Activated CD8-positive, alpha-beta memory T cell treated with anti-CD3 and anti-CD28 coated beads for 4 hours (primary cell): Measurements from ENCODE around the gene S100A10.

Source experiments
- DNase-seq, 2 donors: peaks; one replicate each; pipeline ENCODE4 v3.0.0-alpha.2; 2020; ENCODE audit warnings: low read depth in 2 of 2

S100A10 gene, protein sequence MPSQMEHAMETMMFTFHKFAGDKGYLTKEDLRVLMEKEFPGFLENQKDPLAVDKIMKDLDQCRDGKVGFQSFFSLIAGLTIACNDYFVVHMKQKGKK

DNA sequence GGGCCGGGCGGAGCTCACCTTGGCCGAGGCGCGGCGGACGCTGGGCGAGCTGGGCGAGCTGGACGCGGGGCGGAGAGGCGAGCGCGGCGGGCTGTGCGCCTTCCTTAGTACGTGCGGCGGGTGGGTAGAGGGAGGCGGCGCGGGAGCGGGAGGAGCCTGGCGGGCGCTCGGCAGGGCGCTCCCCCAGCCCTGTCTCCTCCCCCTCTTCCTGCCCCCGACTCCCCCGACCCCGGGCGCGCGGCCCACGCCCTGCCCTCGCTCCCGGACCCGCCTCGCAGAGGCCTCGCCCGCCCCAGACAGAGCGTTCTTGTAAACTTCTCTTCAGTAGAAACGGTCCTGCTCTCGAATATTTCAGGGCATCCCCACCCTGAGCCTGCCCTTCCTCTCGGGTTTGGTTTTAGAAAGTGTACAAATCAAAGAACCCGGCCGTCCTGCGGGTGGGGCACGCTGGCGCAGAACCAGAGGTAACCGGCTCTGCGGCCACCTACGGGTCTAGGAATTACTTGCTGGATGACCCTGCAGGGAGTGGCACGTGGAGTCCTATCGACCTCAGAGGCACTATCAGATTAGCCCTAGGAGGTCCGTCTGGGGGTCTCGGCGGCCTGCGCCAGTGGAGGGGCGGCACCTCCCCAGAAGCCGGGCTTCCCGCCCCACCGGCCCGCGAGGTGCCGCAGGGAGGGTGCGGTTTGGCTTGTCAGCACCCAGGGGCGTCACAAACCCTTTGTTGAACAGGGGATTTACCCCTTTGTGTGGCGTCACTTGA is at the start of gene S100A10:
Gene S100A10 (minus strand): TSS at position 126 of the 763 bp plus-strand sequence. CDS start 7,629 bp downstream, outside the sequence.
- peak; percentile 54 to 58 for DNase-seq

DNA sequence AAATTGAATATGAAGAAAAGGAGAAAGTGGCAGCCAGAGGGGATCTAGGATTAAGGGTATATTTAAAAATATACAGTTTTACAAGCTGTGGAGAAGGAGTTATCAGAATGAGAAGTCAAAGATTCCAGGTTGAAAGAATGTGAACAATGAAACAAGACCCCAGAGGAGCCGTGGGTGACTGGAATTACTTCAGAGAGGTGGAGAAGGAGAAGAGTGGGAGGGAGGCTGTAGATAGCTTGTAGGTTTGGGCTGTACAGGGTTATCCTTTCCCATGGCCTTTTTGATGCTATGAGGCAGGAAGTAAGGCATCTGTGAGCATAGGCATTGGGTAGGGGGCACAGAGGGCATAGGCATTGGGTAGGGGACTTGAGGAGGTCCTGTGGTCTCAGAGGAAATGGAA is 48.4 kb upstream of the S100A10 start:
- DNase-seq = no peak

DNA sequence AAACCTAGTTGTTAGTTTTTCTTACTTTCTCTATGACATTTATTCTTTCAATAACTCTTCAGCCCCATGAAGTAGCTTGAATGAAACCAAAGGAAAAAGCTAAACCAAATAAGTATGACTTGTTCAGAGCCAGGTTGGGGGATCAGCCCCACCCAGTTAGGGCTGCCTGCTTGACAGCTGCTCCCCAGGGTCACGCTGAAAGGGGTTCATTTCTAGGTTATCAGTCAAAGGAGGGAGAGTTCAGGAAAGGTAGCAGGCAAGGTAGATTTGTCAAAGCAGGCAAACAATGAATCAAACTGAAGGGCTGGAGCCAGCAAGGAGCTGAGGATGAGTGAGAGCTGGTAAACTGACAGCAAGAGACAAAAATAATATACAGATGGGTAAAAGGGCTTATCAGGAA is 46.2 kb upstream of the S100A10 start:
- DNase-seq = no peak

DNA sequence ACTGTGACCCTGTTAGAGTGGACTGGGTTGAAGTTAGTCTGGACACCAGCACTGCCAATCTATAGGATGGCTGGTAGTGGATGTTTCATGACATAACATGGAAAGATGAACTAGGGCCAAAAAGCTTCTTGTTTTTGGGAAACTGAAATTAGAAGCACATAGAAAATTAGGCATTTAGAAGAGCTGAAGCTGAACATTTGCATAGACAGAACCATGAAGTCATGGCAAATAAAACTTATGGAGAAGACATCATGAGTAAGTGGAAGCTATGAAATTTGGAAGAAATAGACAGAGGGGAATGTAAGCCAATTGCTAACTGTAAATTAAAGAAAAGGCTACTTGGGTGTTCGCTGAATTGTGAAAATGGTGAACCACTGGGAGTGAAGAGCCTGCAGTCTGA is 45.8 kb upstream of the S100A10 start:
- DNase-seq = no peak

GRCh38 chr1:152038871-152039270 is 45.2 kb upstream of the S100A10 start:
- no peak for DNase-seq

GRCh38 chr1:152036267-152037216 is 42.9 kb upstream of the S100A10 start, which contains the start of gene S100A11:
Gene S100A11 (minus strand): TSS chr1:152037004. CDS start chr1:152036915, 89 bp downstream.
- DNase-seq = peak; percentile 44 to 45

- DNase-seq = no peak
Measured at GRCh38 chr1:152035539-152036266, 42.0 kb upstream of the S100A10 start.

DNA sequence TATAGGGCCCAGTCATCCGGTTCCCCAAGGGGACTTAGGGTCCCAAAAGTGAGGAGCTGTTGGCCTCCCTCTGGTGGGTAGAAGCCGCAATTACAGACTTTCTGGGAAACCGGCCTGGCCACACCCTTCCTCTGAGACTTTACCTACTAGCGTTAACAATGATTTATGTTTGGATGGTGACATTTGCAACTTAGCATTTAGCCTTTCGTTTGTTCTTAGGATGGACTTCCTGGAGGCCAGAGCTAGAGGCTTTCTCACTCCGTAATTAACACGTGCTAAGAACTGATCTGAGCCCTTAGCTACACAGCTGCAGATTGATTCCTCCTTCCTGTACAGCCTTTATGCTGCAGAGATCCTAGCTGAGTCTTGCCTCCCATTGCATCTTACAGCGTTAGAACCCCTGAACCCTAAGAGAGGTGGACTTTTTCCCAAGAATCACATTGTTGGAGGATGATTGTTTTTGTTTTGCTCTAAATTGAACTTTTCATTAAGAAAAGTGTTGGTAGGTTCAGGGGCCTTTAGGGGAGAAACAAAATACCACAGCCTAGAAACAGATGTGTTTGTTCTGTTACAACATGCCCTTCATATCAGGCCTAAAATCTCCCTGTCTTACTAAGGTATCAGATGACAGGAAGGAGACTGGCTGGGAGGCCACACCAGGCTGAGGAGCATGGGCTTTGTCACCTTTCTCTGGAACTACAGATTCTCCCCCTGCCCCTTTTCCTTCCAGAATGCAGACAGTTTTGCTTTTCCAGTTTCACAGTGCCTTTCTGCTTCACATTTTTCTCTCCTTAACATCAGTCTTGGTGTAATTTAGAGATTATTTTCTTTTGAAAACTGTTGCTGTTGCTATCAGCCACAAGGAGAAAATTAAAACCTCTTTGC is 41.2 kb upstream of the S100A10 start:
- DNase-seq = peak in 1 of 2 donors; percentile 23

DNA sequence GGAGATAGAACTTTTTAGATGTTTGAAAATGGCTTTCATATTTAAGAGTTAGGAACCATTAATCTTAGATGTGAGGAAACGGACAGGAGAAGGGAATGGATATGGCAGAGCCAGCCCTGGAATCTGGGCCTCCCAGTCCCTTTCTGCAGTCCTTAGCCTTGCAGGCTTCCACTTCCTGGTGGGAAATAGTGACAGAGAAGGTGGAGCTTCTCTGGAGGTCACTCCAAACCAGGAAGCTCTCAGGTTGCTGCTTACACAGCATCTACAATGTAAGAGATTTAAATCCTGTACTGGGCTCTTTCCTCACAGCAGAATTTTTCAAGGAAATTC is 40.6 kb upstream of the S100A10 start:
- DNase-seq = no peak

- DNase-seq = no peak
Measured at GRCh38 chr1:152029929-152030211, 36.2 kb upstream of the S100A10 start.

- no peak for DNase-seq
Measured at GRCh38 chr1:152029144-152029928, 35.7 kb upstream of the S100A10 start.

DNA sequence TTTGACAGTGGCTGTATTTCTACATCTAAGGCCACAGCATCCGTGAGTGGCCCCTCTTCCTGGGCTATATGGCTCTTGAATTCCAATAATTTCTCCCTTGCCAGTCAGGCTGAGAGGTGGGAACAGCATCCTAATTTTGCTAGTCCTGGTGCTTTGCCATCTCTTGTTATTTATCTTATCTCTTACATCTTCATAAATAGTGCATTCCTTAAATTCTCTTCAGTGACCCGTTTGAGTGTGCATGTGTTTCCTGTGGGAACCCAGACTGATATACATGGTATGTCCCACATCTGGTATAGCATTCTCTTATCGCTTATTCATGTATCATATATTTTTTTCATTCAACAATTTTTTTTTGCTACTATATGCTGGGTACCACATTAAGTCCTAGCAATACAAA is 33.2 kb upstream of the S100A10 start:
- DNase-seq = no peak

GRCh38 chr1:152024223-152024622 is 30.6 kb upstream of the S100A10 start:
- DNase-seq = no peak

DNA sequence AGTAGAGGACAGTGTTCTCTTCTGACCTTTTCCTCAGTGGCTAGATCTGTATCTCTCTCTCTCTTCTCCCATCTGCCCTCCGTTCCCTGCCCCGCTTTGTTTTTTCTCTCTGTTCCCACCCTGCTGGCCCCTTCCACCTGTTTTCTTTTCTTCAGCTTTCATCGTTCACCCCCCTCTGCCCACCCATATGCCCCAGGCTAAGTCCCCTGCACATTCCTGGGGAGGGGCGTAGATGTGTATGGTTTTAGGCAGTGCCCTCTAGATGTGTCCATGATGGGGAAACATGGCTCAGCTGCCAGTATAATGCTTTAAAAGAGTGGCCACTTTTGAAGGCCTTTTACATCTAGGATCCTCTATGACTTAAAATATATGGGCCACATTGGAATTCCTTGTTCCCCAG is 29.6 kb upstream of the S100A10 start:
- no peak for DNase-seq

DNA sequence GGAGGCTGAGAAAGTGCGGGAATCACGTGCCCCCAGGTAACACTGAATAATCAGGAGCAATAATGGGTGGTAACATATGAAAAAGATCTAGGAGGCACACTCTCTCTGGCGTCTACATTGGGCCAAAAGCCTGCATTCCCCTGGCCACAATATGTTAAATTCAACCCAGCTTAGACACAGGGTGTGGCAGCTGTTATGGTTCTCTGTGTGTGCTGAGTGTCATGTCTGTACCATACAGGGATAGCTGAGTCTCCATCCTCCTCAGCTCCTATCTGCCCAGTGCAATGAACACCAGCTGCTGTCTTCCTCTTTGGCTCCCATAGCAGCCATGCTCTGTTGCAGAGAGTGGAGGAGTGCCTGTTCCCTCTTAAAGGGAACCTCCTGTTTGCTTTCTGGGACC is 28.8 kb upstream of the S100A10 start:
- no peak for DNase-seq

GRCh38 chr1:152021569-152021968 is 27.9 kb upstream of the S100A10 start:
- DNase-seq = no peak

- DNase-seq = no peak
Measured at GRCh38 chr1:152020849-152021248, 27.2 kb upstream of the S100A10 start.

- DNase-seq = no peak
Measured at GRCh38 chr1:152018537-152018936, 24.9 kb upstream of the S100A10 start.

DNA sequence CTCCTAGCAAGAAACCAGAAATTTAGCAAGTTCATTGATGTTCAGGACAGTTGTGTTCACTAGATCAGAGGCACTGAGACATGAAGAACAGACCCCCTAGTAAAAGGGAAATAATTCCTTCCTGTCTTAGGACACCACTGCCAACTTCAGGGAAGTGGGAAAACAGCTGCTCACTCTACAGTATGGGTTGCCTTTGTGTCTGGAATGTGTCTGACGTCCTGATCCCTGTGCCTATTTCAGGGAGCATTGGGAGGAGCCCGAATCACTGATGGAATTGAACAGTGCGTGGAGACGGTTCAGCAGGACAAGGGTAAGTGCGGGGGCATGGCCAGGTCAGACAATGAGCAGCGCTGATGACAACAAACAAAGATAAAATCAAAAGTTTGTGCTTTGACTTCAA is 22.1 kb upstream of the S100A10 start:
- no peak for DNase-seq

GRCh38 chr1:152014943-152015342 is 21.3 kb upstream of the S100A10 start:
- no peak for DNase-seq
